A549 (cell line): ENCODE data around the gene NOC4L. TPM values are rescaled to one million over a fixed set of nuclear protein-coding genes. Genes with fewer than 3 reads are reported as not detected.

Experiments
- ATAC-seq, 2 experiments: fragments of 200-7000 bp in 1 of 2; fragments of >200 bp in 1 of 2; cut with Nextera tagmentation in 1 of 2; cut with Tn5 transposase in 1 of 2; 3 replicates each; pipeline versions ENCODE4 v1.8.0 to v1.9.1; 2018 to 2020; ENCODE audit warnings: mild to moderate bottlenecking in 1 of 2, moderate library complexity in 1 of 2
- CTCF ChIA-PET: fragments of 300-600 bp; sonication (Branson Sonifier 250); formaldehyde crosslinking; extraction: SDS; loops from one replicate; lab custom pipeline; 2021; ENCODE audit warnings: antibody characterized with exemption, inconsistent platforms; lab: Yijun Ruan, JAX
- POLR2A ChIA-PET: fragments of 350-600 bp; formaldehyde crosslinking; extraction: SDS; loops from one replicate; lab custom pipeline; 2021; ENCODE audit warnings: antibody characterized with exemption, inconsistent platforms; lab: Yijun Ruan, JAX
- DNase-seq, 2 experiments: peaks; one replicate each; pipeline versions ENCODE4 v3.0.0 to v3.0.0-alpha.2; 2011 to 2016; ENCODE audit warnings: low read depth in 1 of 2, low spot score in 1 of 2
- FAIRE-seq: peaks from 2 replicates; lab custom pipeline; 2011; peaks lifted over from hg19 to GRCh38; lab: Jason Lieb, UNC
- H3K27ac ChIP-seq, 2 experiments: fragments of >200 bp; sonication (Bioruptor Twin); formaldehyde crosslinking; 3 replicates each; pipeline ENCODE4 v1.5.1; 2016 to 2017
- H3K4me1 ChIP-seq: fragments of >200 bp; sonication (Bioruptor Twin); formaldehyde crosslinking; 3 replicates; pipeline ENCODE4 v1.6.1; 2016
- H3K4me2 ChIP-seq: fragments of >200 bp; sonication (Bioruptor Twin); formaldehyde crosslinking; 3 replicates; pipeline ENCODE4 v1.6.1; 2016
- H3K4me3 ChIP-seq: fragments of >200 bp; sonication (Bioruptor Twin); formaldehyde crosslinking; 3 replicates; pipeline ENCODE4 v1.5.1; 2016
- H3K9me3 ChIP-seq: fragments of >200 bp; sonication (Bioruptor Twin); formaldehyde crosslinking; 3 replicates; pipeline ENCODE4 v1.6.1; 2016
- BCL3 ChIP-seq: fragments of >200 bp; sonication (Bioruptor Twin); formaldehyde crosslinking; IDR thresholded peaks from 3 replicates; pipeline ENCODE4 v1.6.1; 2016
- CBX2 ChIP-seq: fragments of 200-600 bp; sonication (generic); IDR thresholded peaks from 2 replicates; pipeline ENCODE4 v1.6.1; 2016; ENCODE audit warnings: low read depth, mild to moderate bottlenecking, borderline replicate concordance
- CBX8 ChIP-seq: fragments of 200-600 bp; sonication (generic); IDR thresholded peaks from 2 replicates; pipeline ENCODE4 v1.6.1; 2016
- CHD2 ChIP-seq: fragments of 150-350 bp; IDR thresholded peaks from 2 replicates; pipeline ENCODE4 v1.6.1; 2014; ENCODE audit warnings: low read length; ENCODE audit not compliant: partially characterized antibody
- CHD4 ChIP-seq: fragments of 200-600 bp; sonication (generic); IDR thresholded peaks from 2 replicates; pipeline ENCODE4 v1.6.1; 2016; ENCODE audit warnings: antibody characterized with exemption, mild to moderate bottlenecking, borderline replicate concordance
- CTCF ChIP-seq: fragments of >200 bp; sonication (Bioruptor Twin); formaldehyde crosslinking; IDR thresholded peaks from 3 replicates; pipeline ENCODE4 v1.5.1; 2016
- EHF ChIP-seq: fragments of 250-450 bp; sonication (Bioruptor Pico); IDR thresholded peaks from 2 replicates; pipeline ENCODE4 v1.5.0; 2020; ENCODE audit warnings: mild to moderate bottlenecking
- ELK1 ChIP-seq: fragments of 150-350 bp; IDR thresholded peaks from 2 replicates; pipeline ENCODE4 v1.6.1; 2014; ENCODE audit warnings: low read depth, mild to moderate bottlenecking, low read length
- FOSL2 ChIP-seq, 2 experiments: fragments of 450-650 bp in 1 of 2; fragments of >200 bp in 1 of 2; sonication (Bioruptor Twin) in 1 of 2; formaldehyde crosslinking; IDR thresholded peaks; 2 replicates each; pipeline versions ENCODE4 v1.5.0 to v1.6.1; 2016 to 2020; ENCODE audit warnings: mild to moderate bottlenecking in 1 of 2, moderate library complexity in 1 of 2
- FOXS1 ChIP-seq: fragments of 250-450 bp; sonication (Bioruptor Pico); IDR thresholded peaks from 2 replicates; pipeline ENCODE4 v1.5.0; 2020; ENCODE audit warnings: mild to moderate bottlenecking, moderate library complexity
- HOXB13 ChIP-seq: fragments of 250-450 bp; sonication (Bioruptor Pico); IDR thresholded peaks from 2 replicates; pipeline ENCODE4 v1.5.0; 2020; ENCODE audit warnings: low read depth, mild to moderate bottlenecking, moderate library complexity
- HOXB5 ChIP-seq: fragments of 250-450 bp; sonication (Bioruptor Pico); IDR thresholded peaks from 2 replicates; pipeline ENCODE4 v1.5.0; 2020; ENCODE audit warnings: mild to moderate bottlenecking, moderate library complexity
- JUN ChIP-seq, 2 experiments: fragments of >200 bp; sonication (Bioruptor Twin); formaldehyde crosslinking; IDR thresholded peaks; 2 replicates in 1 of 2; 3 replicates in 1 of 2; pipeline ENCODE4 v1.6.1; 2016 to 2017
- MAFK ChIP-seq: fragments of 450-650 bp; IDR thresholded peaks from 2 replicates; pipeline ENCODE4 v1.6.1; 2014; ENCODE audit not compliant: partially characterized antibody
- NFE2L2 ChIP-seq: fragments of 150-350 bp; conservative IDR thresholded peaks from 2 replicates; pipeline ENCODE4 v1.6.1; 2014; ENCODE audit warnings: low read length
- POLR2A ChIP-seq: IDR thresholded peaks from 2 replicates; pipeline ENCODE4 v1.6.1; 2012; ENCODE audit warnings: mild to moderate bottlenecking, low read length
- SREBF2 ChIP-seq: fragments of 450-650 bp; IDR thresholded peaks from 2 replicates; pipeline ENCODE4 v1.6.1; 2014; ENCODE audit warnings: mild to moderate bottlenecking, moderate library complexity
- TFCP2L1 ChIP-seq: fragments of 250-450 bp; sonication (Bioruptor Pico); IDR thresholded peaks from 2 replicates; pipeline ENCODE4 v1.5.0; 2021; ENCODE audit warnings: mild to moderate bottlenecking
- TP53 ChIP-seq: fragments of 250-450 bp; sonication (Bioruptor Pico); IDR thresholded peaks from 2 replicates; pipeline ENCODE4 v1.5.0; 2021; ENCODE audit warnings: mild to moderate bottlenecking, moderate library complexity
- ZC3H11A ChIP-seq: fragments of 450-650 bp; IDR thresholded peaks from 2 replicates; pipeline ENCODE4 v1.6.1; 2014; ENCODE audit warnings: antibody characterized with exemption, mild to moderate bottlenecking
- WGBS: methylation state at CpG from one replicate; pipeline ENCODE4 v1.1.6; 2017; ENCODE audit errors: missing lambda C conversion rate; 5-methylcytosine and 5-hydroxymethylcytosine counted together
- polyA plus RNA-seq, 4 experiments: library from polyadenylated mRNA; depleted of rRNA in 3 of 4; stranded (reverse); fragments of >200 nt; fragmentation: RNase III in 1 of 4; extraction: RNeasy Plus Mini Kit Qiagen cat#74134 plus additional on column Dnase treatment in 1 of 4; gene quantifications; 2 replicates in 3 of 4; 3 replicates in 1 of 4; pipeline ENCODE4 v1.2.3, GENCODE V29; 2011 to 2017

Gene NOC4L
- polyA plus RNA-seq, 2 of the 4 experiments (the other 2 are of a cell fraction), result 12.1 to 34.1 TPM

- TF ChIP-seq BCL3 (no peak), SREBF2 (no peak), TP53 (CRISPR knock-in tag) (no peak), CTCF (no peak), HOXB5 (CRISPR knock-in tag) (no peak), CHD2 (no peak), TFCP2L1 (CRISPR knock-in tag) (no peak), NFE2L2 (no peak), CHD4 (no peak)
These were observed 38.6 kb downstream of the NOC4L start (continued) for GRCh38 chr12:132182711-132183365.

- DNase-seq, result no peak
- H3K27ac ChIP-seq, result no peak overlapping the region
- 54% methylated on average over 16 of the region's 16 CpGs for WGBS
- CTCF ChIA-PET, result interaction anchor here (1.3 to 2.3 kb wide), 3 partner anchors 9 to 229 kb away, joined by 3 to 12 read pairs (median 4); no protein-coding TSS in a partner anchor
- TF ChIP-seq JUN (IDR thresholded peaks at IDR 0.05), result no peak
- no peak for TF ChIP-seq CBX8
- TF ChIP-seq, all 56 proteins: peak for 0
- ATAC-seq (no peak), FAIRE-seq (no peak)
- Histone ChIP-seq H3K9me3 (no peaks in the 10 kb centered on the region), H3K4me3 (no peak overlapping the region), H3K4me2 (no peak overlapping the region), H3K4me1 (peaks cover 12% of the 10 kb centered on the region; the same call in 2 of the 3 replicates)
- POLR2A ChIA-PET, result no interaction called here
These were observed 41.4 kb downstream of the NOC4L start for GRCh38 chr12:132185705-132186104.

- Histone ChIP-seq H3K4me2 (no peak overlapping the region), H3K9me3 (no peaks in the 10 kb centered on the region), H3K27ac (no peak overlapping the region), H3K4me3 (no peak overlapping the region), H3K4me1 (peaks cover 13% of the 10 kb centered on the region; the same call in 2 of the 3 replicates)
- ChIA-PET CTCF (interaction anchor here (1.3 to 2.3 kb wide), 2 partner anchors 32 to 228 kb away, joined by 3 to 12 read pairs; no protein-coding TSS in a partner anchor), POLR2A (no interaction called here)
- TF ChIP-seq HOXB13 (CRISPR knock-in tag) (no peak), MAFK (no peak), ZC3H11A (no peak), TP53 (CRISPR knock-in tag) (no peak), ELK1 (no peak), CBX2 (no peak), FOXS1 (no peak), EHF (CRISPR knock-in tag) (no peak), POLR2A (no peak), FOSL2 (IDR thresholded peaks at IDR 0.05) (no peak), FOSL2 (CRISPR knock-in tag; IDR thresholded peaks at IDR 0.05) (no peak)
- WGBS, result 79% methylated on average over 23 of the region's 24 CpGs
- ATAC-seq (no peak), FAIRE-seq (no peak), DNase-seq (no peak)
These were observed 42.1 kb downstream of the NOC4L start for GRCh38 chr12:132186208-132186856.
